SIG-M5 treated with dmso at 0.1 percent for 504 hours (cell line): ENCODE measurements around the gene OXTR.

Experiments used
- DNase-seq: peaks from one replicate; lab custom pipeline; 2025; ENCODE audit not compliant: unreplicated experiment; lab: John Stamatoyannopoulos, UW

Gene OXTR

GRCh38 chr3:8767667-8768363 is 1.6 kb downstream of the OXTR start:
- DNase-seq: no peak

DNA sequence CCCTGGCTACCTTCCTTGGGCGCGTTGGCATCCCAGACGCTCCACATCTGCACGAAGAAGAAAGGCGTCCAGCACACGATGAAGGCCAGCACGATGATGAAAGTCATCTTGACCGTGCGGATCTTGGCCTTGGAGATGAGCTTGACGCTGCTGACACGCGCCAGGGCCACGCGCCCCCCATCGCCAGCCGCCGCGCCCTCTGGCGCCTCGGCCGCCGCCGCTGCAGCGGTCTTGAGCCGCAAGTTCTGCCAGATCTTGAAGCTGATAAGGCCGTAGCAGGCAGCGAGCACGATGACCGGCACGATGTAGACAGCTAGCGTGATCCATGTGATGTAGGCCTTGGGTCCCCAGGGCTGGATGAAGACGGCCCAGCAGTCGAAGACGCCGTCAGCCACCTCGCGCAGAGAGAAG is 2.2 kb downstream of the OXTR start:
- no peak for DNase-seq

DNA sequence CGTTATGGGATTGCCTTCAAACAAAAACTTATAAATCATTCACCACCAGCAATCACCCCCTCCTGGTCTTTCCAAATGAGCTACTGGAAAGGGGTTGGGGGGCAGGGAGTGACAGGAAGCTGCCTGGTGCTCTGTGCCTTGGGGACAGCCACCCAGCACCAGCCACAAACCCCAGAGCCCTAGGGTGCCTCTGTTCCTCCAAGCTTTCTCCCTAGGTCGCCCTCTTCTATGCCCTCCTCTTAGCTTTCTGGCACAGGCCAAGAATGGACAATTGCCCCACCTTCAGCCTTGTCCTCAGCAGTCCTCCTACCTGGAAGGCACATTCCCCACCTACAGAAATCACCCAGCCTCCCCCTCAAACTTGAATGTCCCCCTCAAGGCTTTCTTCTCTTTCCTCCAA is 3.3 kb downstream of the OXTR start:
- DNase-seq: no peak

DNA sequence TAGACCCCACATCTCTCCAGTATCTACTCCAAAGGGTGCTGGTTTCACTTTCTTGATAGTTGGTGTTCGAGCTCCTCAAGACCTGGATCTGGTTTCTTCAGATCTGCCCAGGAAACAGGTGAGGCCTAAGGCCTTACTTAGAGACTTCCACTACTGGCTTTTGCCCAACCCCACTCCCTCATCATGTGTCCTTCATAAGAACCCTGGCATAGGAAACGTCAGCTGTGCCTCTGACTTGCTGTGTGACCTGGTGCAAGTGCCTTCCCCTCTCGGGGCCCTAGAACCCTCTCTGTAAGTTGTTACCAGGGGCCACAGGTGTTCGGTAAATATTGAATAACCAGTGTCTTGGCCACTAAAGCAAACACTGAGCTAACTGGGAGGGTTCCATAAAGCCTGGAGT is 3.9 kb downstream of the OXTR start:
- no peak for DNase-seq

DNA sequence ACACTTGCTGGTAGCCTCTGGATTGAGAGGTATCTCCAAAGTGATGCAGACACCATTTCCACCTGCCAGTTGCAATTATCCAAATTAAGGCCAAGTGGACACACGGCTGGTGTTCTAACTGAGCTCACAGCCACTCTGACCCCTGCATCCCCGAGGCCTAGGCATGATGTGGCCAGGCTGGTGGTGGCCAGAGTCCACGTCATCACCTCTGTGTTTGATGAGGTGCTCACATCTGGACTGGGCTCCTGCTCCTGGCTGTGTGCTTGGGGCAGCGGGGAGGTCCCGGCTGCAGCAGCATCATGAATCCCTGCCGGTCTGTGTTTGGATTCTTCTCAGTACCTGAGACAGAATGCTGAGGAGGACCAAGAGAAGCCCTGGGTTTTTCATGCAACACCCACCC is 4.9 kb downstream of the OXTR start:
- DNase-seq: no peak

DNA sequence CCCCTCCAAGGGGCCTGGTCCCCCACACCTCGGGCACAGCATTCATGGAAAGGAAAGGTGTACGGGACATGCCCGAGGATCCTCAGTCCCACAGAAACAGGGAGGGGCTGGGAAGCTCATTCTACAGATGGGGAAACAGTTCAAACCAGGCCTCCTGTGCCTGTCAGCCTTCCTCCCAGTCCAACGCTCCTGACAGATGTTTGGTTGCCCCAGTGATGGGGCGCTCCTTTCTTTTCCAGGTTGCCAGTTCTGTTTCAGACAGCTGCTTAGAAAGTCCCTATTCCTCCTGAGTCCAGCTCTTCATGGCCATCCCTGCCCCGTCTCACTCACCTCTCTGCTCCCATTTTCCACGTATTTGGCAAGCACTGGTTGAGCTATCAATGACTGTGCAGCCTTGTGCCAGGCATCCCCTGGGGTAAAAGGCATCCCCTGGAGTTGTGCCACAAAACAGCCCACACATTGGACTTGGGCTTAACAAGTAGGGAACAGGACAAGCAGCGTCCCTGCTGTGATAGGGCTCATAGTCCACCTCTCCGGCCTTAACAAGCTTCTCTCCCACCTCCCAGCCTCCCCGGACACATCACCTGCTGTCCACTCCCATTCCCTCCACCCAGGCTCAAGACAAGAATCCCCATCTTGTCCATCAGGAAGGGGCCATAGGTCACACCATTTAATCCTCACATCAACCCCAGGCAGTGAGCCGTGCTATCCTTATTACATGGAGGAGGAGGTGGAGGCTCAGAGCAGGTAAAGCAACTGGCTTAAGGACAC is 6.6 kb downstream of the OXTR start:
- no peak for DNase-seq

DNA sequence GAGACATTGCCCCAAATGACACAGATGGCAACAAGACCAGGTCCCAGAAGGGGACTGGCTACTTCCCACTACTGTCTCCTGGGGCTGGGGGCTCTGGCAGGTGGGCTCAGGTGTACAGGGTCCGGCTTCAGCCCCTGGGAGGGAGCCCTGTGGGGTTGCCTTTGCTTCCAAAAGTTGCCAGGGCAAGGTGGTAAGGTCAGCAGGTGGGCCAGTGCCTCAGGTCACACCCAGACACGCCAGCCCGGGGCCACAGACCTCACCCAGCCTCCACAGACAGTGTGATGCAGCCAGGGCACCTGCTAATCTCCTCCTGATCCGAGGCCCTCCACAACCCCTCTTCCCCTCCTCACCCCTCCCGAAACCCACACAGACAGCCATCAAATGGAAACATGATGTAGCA is 7.5 kb downstream of the OXTR start:
- DNase-seq: no peak

DNA sequence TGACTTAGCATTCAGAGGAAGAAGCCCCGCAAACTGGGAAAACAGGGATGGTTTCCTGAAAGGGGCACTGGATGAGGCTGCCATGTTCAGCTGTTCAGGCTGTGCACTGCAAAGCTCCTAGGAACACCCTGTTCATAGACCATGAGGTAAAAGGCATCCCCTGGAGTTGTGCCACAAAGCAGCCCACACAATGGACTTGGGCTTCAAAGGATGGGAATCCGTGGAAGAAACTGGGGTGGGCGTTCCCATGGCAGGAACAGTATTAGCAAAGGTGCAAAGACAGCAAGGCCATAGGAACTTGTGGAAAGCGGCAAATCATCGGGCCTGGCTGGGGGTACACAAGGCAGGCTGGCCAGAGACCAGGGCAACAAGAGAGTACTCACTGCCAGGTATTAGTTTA is 8.9 kb downstream of the OXTR start:
- DNase-seq: no peak

DNA sequence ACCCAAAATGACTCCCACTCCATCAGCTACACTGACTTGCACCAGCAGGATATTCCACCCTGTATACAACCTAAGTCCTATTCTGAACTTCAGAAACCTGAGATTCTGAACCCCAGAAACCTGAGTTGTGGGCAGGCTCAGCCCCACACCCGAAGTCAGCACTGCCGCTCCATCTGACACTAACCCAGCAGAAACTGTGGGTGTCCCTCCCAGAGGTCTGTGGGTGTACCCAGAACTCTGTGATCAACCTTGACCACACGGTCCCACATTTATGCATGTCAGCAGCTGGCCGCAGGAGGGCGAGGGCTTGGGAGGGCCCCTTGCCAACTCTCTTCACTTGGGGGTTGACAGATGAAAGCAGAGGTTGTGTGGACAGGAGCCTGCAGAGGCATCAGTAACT is 9.3 kb downstream of the OXTR start:
- no peak for DNase-seq

DNA sequence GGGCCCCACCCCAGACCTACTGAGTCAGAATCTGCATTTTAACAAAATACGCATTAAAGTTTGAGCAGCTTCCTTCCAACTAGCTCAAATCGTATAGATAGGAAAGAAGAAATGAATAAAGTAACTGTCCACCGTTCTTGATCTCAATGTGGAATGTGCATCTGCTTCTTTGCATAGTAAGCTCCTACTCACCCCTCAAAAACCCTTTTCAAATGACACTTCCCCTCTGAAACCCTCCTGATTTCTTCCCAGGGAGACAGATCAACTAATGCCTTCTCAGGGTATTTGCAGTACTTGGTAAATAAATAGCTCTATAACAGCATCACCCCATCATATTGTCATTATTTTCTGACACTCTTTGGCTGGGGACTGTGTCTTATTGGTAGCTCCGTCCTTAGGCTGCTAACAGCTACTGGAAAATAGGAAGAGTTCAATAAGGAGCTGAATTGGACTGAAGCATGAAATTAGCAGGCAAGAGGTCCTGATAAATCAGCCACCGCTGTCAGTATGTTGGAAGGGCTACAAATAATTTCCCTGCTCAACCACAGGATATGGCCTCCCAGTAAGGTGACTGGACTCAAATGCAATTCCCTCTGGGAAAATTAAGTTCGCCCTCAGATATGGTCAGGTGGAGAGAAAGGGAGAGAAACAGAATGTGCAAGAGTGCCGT is 10.2 kb downstream of the OXTR start:
- no peak for DNase-seq

- DNase-seq: no peak
These were observed 11.6 kb downstream of the OXTR start for GRCh38 chr3:8757551-8758518.

GRCh38 chr3:8756671-8757070 is 12.7 kb downstream of the OXTR start:
- no peak for DNase-seq

DNA sequence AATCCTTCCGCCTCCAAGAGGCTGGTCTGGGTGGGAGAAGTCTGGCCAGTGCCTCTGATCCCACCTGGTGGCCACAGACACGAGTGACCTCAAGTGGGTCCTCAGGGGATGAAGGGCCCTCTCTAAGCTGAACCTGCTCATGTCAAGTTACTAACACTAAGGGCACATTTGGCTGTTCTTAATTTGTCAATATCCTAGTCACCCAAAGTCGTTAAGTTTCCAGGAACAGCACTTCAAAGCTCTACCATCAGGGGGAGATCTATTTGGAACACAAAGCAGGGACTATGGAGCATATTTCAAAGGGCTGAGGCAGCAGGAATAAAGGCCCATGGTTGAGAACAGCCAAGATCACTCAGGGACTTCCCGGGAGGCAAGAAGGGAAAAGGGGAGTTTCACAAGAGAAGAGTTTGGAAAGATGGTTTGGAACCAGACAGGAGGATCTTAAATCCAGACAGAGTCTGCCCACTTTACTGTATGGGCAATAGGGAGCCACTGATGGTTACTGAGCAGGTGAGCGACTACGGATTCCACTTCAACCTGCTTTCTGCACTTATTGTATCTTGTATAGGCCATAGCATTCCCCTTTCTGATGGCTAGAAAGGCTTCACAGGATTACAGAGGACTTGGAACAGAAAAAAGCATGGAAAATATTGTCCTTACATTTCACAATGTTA is 13.7 kb downstream of the OXTR start:
- DNase-seq: no peak

GRCh38 chr3:8755097-8755496 is 14.3 kb downstream of the OXTR start:
- no peak for DNase-seq

DNA sequence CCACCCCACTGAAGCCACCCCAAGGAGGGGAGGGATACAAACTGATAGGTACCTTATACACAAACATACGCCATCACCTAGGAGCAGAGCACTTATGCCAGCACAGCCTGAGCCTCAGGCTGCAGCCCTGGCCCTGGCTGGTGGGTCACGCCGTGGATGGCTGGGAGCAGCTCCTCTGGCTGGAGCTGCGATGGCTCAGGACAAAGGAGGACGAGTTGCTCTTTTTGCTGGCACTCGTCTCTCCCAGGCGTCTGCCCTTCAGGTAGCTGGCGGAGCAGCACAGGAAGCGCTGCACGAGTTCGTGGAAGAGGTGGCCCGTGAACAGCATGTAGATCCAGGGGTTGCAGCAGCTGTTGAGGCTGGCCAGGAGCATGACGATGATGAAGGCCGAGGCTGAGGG is 16.6 kb downstream of the OXTR start:
- no peak for DNase-seq

- DNase-seq: no peak
These were observed 20.1 kb downstream of the OXTR start for GRCh38 chr3:8749316-8749715.

DNA sequence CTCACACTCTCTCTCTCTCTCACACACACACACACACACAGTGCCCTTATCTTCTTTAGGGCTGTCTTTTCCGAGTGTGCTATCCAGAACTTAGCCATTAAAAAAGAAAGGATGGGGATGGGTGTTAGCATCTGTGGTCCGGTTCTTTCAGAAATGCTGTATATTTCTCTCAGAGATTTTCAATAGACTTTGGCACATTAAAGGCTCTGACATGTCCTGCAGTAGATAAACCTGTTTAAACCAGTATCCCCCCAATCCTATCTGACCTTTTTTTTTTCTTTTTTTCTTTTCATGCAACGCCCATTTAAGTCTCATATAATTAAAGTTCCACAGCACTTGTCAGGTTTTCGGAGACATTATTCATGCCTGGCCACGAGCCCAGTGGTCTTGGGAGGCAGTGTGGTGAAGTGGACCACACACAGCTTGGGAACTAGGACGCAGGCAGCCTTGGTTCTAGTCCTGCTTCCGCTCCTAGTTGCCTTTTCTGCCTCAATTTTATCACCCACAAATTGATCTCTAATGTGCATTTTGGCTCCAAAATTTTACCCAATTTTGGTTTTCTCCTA is 22.6 kb downstream of the OXTR start:
- no peak for DNase-seq

DNA sequence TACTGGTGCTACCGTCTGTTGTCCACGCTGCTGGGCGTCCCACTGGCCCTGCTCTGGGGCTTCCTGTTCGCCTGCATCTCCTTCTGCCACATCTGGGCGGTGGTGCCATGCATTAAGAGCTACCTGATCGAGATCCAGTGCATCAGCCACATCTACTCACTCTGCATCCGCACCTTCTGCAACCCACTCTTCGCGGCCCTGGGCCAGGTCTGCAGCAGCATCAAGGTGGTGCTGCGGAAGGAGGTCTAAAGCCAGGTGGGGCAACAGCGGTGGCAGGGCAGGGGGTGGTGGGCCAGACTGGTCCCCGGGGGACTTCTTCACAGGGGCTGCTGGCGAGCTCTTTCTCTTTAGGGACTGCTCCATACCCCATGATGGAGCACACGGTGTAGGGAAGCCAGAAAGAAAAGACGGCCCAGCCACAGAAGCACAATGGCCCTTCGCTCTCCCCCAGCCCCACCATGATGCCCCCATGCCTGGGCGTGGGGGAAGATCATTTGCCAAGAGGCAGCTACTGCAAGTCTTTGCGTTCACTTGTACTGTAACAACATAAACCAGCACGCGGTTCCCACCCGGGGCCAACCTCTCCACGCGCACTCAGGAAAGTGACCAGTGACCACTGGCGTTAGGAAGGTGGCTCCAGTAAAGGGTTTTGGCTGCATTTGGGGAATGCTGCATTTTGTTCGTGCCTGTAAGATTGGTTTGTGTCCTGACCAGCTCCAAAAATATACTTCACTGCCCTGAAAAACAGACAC is 23.6 kb downstream of the OXTR start:
- no peak for DNase-seq

DNA sequence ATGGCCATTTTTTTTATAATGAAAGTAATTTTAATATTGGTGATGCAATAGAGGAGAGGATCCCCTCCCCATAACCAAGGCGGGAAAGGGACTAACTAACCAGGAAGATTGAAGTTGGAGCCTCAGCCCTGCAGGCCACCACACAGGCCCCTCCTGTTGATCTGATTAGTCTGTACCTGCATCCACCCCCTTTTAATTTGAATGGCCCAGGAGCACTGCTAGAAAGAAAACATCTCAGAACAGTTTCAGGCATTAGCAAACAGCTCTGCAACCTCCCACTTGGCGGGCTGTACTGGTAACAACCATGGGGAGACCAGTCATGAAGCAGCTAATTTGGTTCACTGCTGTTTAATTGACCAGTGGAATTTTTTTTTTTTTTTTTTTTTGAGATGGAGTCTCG is 25.5 kb downstream of the OXTR start:
- no peak for DNase-seq
